Keratinocyte (primary cell): ENCODE measurements around the gene CACNB4.

Source experiments
- EZH2 ChIP-seq: IDR thresholded peaks from one replicate; pipeline ENCODE4 v1.6.1; 2012; ENCODE audit warnings: inconsistent platforms, mild to moderate bottlenecking, low read length, moderate library complexity
- TF ChIP-seq, protein P1 (sequence below), 3 experiments: IDR thresholded peaks in 1 of 3; conservative IDR thresholded peaks in 1 of 3; optimal IDR thresholded peaks in 1 of 3; 2 replicates in 2 of 3; 3 replicates in 1 of 3; pipeline versions ENCODE3 to v1.5.1; 2011; ENCODE audit warnings: low read length in 3 of 3, mild to moderate bottlenecking in 3 of 3, moderate library complexity in 2 of 3, control low read depth in 1 of 3, inconsistent platforms in 1 of 3; ENCODE audit not compliant: insufficient read depth in 2 of 3; ENCODE audit errors: extremely low read depth in 1 of 3

DNA sequence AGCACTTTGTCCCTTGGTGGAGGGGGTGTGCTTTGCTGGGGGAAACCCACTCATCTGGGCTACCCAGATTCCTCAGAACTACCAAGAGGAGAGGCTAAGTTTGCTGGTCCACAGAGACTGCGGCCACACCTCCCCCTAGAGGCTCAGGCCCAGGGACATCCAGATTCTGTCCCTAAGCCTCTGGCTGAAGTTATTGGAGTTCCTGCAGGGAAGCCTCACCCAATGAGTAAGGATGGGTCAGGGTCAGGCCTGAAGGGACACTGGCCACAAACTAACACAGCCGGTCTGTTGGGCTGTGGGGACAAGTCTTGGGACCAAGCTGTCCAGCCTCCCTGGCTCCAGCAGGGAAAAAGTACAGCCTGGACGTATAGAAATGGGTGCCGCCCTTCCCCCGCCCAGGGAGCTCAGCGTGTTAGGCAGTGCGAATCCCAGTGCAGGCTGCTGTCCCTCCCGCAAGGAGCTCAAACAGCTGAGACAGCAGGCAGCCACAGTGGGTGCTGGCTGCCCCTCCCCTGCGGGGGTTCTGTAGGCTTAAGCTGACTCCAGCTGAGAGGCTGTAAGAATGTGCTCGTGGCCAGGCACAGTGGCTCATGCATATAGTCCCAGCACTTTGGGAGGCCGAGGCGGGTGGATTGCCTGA lies 183.7 kb downstream of the CACNB4 start:
- TF ChIP-seq, protein P1, sequence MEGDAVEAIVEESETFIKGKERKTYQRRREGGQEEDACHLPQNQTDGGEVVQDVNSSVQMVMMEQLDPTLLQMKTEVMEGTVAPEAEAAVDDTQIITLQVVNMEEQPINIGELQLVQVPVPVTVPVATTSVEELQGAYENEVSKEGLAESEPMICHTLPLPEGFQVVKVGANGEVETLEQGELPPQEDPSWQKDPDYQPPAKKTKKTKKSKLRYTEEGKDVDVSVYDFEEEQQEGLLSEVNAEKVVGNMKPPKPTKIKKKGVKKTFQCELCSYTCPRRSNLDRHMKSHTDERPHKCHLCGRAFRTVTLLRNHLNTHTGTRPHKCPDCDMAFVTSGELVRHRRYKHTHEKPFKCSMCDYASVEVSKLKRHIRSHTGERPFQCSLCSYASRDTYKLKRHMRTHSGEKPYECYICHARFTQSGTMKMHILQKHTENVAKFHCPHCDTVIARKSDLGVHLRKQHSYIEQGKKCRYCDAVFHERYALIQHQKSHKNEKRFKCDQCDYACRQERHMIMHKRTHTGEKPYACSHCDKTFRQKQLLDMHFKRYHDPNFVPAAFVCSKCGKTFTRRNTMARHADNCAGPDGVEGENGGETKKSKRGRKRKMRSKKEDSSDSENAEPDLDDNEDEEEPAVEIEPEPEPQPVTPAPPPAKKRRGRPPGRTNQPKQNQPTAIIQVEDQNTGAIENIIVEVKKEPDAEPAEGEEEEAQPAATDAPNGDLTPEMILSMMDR (optimal IDR thresholded peaks at IDR 0.05 in 1 of 3, IDR thresholded peaks at IDR 0.05 in 1 of 3, conservative IDR thresholded peaks at IDR 0.05 in 1 of 3; ENCODE audit: extremely low read depth in 1 of 3, insufficient read depth in 2 of 3, low read length in 3 of 3) = no peak
- TF ChIP-seq EZH2 = no peak
